Left ventricle myocardium inferior (tissue), 1 donor: ENCODE measurements around the gene SPPL2B. TPM values are rescaled to one million over a fixed set of nuclear protein-coding genes. Genes with fewer than 3 reads are reported as not detected.

Experiments used
- DNase-seq: peaks from one replicate; pipeline ENCODE4 v3.0.0-alpha.2; 2020
- H3K27ac ChIP-seq: fragments of 200-600 bp; replicated peaks from 2 replicates; pipeline ENCODE4 v1.8.0; 2021
- H3K27me3 ChIP-seq: fragments of 200-600 bp; 2 replicates; pipeline ENCODE4 v1.8.0; 2021; ENCODE audit warnings: low read depth
- H3K36me3 ChIP-seq: fragments of 200-600 bp; 2 replicates; pipeline ENCODE4 v1.8.0; 2021
- H3K4me1 ChIP-seq: fragments of 200-600 bp; 2 replicates; pipeline ENCODE4 v1.8.0; 2021
- H3K4me3 ChIP-seq: fragments of 200-600 bp; 2 replicates; pipeline ENCODE4 v1.8.0; 2021; ENCODE audit warnings: mild to moderate bottlenecking, moderate library complexity
- H3K9me3 ChIP-seq: fragments of 200-600 bp; replicated peaks from 2 replicates; pipeline ENCODE4 v1.8.0; 2021
- intact Hi-C: fragments of 100-400 bp; cut with micrococcal nuclease; formaldehyde crosslinking; loops from one replicate; pipeline ENCODE4 v1.11.0; 2022
- total RNA-seq: library from RNA; stranded (reverse); fragmentation: NEBNext Ultra II Directional; extraction: Animal tissue kit (Norgen Biotek cat#: 25700); gene quantifications from one replicate; pipeline ENCODE4 v1.2.1, GENCODE V29; 2021
- TF ChIP-seq, protein P1 (sequence below): fragments of 200-600 bp; IDR thresholded peaks from 2 replicates; pipeline ENCODE4 v1.8.0; 2021; ENCODE audit warnings: antibody characterized with exemption, mild to moderate bottlenecking, borderline replicate concordance
- donor health status: DM: no; HTN: yes; CAD: no; lungs with severe emphysema.

SPPL2B gene
- total RNA-seq, 1 donor from 2014 or later, result 26.2 TPM

DNA sequence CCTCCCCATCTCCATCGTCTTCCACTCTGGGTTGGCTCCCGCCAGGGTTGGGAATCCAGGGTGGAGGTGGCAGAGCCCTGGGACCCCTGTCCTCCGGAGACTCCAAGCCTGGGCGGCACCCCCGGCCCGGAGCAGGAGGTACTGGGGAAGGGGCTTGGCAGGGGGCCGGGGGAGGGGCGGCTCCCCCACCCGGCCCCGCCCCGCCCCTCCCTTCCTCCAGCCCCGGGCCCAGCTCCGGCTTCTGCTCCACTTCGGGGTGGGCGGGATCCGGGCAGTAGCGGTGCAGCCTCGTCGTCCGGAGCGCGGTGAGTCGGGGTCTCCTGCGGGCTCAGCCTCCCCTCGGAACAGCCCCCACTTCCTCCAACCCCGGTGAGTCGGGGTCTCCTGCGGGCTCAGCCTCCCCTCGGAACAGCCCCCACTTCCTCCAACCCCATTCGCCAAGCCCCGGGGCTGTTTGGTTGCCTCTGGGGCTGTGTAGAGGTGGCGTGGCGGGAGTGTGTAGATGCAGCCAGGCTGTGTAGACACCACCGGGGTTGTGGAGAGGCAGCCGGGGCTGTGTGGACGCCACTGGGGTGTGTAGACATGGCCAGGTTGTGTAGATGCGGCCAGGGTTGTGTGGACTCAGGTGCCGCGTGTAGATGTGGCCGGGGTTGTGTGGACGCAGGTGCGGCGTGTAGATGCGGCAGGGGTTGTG, 31.7 kb downstream of the SPPL2B start, which contains the start of gene TMPRSS9:
Gene TMPRSS9 (plus strand): TSS at position 274 of the 694 bp plus-strand sequence. CDS start 29,521 bp downstream, outside the sequence.
- intact Hi-C loops, result no loop called here

DNA sequence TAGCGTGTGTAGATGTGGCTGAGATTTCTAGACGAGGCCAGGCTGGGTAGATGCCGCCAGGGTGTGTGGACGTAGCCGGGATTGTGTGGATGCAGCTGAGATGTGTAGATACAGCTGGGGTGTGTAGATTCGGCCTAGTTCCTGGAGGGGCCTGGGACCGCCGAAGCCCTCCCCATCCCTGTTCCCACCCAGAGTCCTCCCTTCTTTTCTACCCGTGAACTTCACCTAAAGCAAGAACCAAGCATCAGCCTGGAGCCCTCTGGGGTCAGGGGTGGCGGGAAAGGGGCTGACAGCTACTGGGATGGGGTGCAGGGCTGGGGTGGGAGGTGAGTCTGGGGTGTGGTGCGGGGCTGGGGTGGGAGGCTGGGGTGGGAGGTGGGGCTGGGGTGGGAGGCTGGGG, 32.3 kb downstream of the SPPL2B start:
- Histone ChIP-seq H3K27ac (no peak overlapping the region), H3K9me3 (no peaks in the 10 kb centered on the region), H3K4me3 (no peak overlapping the region), H3K4me1 (peaks cover 4% of the 10 kb centered on the region), H3K36me3 (no peaks in the 10 kb centered on the region), H3K27me3 (peaks cover 60% of the 10 kb centered on the region)
- no peak for DNase-seq
- TF ChIP-seq, protein P1, sequence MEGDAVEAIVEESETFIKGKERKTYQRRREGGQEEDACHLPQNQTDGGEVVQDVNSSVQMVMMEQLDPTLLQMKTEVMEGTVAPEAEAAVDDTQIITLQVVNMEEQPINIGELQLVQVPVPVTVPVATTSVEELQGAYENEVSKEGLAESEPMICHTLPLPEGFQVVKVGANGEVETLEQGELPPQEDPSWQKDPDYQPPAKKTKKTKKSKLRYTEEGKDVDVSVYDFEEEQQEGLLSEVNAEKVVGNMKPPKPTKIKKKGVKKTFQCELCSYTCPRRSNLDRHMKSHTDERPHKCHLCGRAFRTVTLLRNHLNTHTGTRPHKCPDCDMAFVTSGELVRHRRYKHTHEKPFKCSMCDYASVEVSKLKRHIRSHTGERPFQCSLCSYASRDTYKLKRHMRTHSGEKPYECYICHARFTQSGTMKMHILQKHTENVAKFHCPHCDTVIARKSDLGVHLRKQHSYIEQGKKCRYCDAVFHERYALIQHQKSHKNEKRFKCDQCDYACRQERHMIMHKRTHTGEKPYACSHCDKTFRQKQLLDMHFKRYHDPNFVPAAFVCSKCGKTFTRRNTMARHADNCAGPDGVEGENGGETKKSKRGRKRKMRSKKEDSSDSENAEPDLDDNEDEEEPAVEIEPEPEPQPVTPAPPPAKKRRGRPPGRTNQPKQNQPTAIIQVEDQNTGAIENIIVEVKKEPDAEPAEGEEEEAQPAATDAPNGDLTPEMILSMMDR, result no peak
- intact Hi-C loops, result no loop called here

More for the DNA sequence above, 31.7 kb downstream of the SPPL2B start, which contains the start of gene TMPRSS9:
- Histone ChIP-seq H3K4me3 (no peak within 1 kb of the TSS), H3K27me3 (peaks cover 53% of the 10 kb centered on the region), H3K27ac (no peak within 1 kb of the TSS), H3K9me3 (no peaks in the 10 kb centered on the region), H3K36me3 (no peaks in the 10 kb centered on the region), H3K4me1 (peaks cover 4% of the 10 kb centered on the region)
- TF ChIP-seq, protein P1, result no peak
- DNase-seq, result no peak

DNA sequence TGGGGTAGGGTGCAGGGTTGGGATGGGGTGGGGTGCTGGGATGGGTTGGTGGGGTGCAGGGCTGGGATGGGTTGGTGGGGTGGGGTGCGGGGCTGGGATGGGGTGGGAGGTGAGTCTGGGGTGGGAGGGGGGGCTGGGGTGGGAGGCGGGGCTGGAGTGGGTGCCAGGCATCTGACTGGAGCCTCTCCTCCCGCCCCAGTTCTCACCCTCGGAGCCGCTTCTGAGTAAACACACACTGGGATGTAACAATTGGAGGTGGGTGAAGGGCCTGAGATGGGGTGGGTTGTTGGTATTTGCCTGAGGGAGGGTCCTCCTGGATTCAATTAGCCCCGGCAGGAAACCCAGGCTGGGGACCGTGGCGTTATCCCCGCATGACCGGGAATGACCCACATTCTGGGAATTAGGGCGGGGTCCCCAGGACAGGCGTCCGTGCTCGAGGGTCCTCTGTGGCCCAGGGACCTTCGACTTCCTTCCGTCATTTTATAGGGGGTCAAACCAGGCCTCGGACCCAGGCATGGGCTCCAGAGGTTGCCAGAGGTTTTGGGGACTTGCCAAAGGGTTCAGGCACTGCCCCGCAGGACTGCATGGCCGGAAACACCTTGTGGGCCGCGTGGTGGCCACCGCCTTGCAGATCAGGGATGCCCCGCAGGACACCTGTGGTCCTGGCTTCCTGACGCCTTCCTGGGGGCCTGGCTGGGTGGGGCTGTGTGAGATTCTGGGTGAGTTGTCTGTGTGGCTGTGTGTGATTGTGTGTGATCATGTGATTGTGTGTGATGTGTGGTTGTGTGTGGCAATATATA, 33.0 kb downstream of the SPPL2B start:
- H3K36me3 ChIP-seq, result no peaks in the 10 kb centered on the region
- no peak overlapping the region for H3K27ac ChIP-seq
- no peak overlapping the region for H3K4me3 ChIP-seq
- H3K4me1 ChIP-seq, result peaks cover 4% of the 10 kb centered on the region
- DNase-seq, result no peak
- H3K27me3 ChIP-seq, result peaks cover 66% of the 10 kb centered on the region
- intact Hi-C loops, result no loop called here
- TF ChIP-seq, protein P1, result no peak
- no peaks in the 10 kb centered on the region for H3K9me3 ChIP-seq

DNA sequence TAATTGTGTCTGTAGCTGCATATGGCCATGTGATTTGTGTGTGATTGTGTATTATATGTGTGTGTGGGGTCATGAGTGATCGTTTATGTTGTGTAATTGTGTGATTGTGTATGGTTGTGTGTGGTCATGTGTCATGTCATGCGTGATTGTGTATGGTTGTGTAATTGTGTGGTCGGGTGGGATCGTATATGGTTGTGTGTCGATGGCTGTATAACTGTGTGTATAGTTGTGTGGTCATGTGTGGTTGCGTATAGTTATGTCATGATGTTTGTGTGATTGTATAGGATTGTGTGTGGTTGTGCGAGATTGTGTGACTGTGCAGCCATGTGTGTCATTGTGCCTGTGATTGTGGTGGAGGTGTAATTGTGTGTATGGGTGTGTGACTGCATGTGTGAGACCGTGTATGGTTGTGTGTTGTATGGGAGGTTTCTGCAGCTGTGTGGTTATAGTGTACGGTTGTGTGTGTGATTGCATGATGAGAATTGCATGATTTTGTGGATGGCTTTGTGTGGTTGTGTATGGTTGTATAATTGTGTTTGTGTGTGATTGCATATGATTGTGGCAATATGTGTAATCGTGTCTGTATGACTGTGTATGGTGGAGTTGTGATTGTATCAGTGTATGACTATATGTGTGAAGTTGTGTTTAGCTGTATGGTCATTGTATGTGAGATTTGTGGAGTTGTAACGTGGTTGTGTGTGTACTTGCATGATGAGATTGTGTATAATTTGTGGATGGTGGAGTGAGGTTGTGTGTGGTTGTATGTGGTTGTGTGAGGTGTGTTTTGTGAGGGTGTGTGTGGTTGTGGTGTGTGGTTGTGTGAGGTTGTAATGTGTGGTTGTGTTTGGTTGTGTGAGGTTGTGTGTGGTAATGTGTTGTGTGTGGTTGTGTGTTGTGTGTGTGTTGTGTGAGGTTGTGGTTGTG, 33.8 kb downstream of the SPPL2B start:
- TF ChIP-seq, protein P1, result no peak
- Histone ChIP-seq H3K4me3 (no peak overlapping the region), H3K9me3 (no peaks in the 10 kb centered on the region), H3K27ac (no peak overlapping the region), H3K4me1 (peaks cover 4% of the 10 kb centered on the region), H3K36me3 (no peaks in the 10 kb centered on the region), H3K27me3 (peaks cover 74% of the 10 kb centered on the region)
- DNase-seq, result no peak
- intact Hi-C loops, result no loop called here

DNA sequence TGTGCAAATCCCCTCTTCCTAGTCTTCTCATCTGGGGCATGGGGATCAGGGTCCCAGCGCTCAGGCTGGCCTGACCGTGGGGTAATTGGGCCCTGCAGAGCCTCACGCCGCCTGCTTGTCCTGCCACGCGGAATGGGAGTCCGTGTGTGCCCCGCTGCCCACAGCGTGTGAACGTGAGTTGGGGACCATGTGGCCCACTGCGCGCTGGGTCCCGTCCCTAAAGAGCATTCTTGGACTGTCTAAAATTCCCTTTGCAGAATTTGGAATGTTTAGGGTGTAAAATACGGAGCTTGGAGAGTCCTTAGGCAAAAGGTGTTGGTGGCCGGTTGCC, 34.5 kb downstream of the SPPL2B start:
- Histone ChIP-seq H3K36me3 (no peaks in the 10 kb centered on the region), H3K4me3 (no peak overlapping the region), H3K4me1 (peaks cover 4% of the 10 kb centered on the region), H3K27ac (no peak overlapping the region), H3K9me3 (no peaks in the 10 kb centered on the region), H3K27me3 (peaks cover 75% of the 10 kb centered on the region)
- TF ChIP-seq, protein P1, result no peak
- DNase-seq, result no peak
- intact Hi-C loops, result no loop called here
